ENCODE data around the gene DCPS. TPM values are rescaled to one million over a fixed set of nuclear protein-coding genes. Genes with fewer than 3 reads are reported as not detected.
"Not testable (repeated sequence)": the region's sequence is repeated elsewhere in the genome, so short reads cannot be mapped to it uniquely, and the experiment has no call there.

Gene DCPS
- total RNA-seq, 1 donor from 2014 or later, result 7.2 TPM

- H3K9me3 Mint-ChIP-seq (ENCODE audit: unreplicated experiment); H3K27me3 Mint-ChIP-seq (ENCODE audit: unreplicated experiment); H3K36me3 Mint-ChIP-seq (ENCODE audit: unreplicated experiment); DNase-seq; H3K4me3 Mint-ChIP-seq (ENCODE audit: unreplicated experiment): not testable (repeated sequence)
- peaks cover 13% of the 10 kb centered on the region for H3K4me1 Mint-ChIP-seq (ENCODE audit: low read depth, unreplicated experiment)
- peak overlapping the region; percentile 48 for H3K27ac Mint-ChIP-seq (ENCODE audit: unreplicated experiment)
- TF ChIP-seq CTCF (IDR thresholded peaks at IDR 0.05; ENCODE audit: partially characterized antibody, unreplicated experiment), result peak; percentile 21
These were observed 63.2 kb downstream of the DCPS start for GRCh38 chr11:126366823-126367654.

GRCh38 chr11:126367806-126368205, 63.9 kb downstream of the DCPS start:
- H3K4me3 Mint-ChIP-seq (ENCODE audit: unreplicated experiment); H3K27me3 Mint-ChIP-seq (ENCODE audit: unreplicated experiment); DNase-seq; H3K4me1 Mint-ChIP-seq (ENCODE audit: low read depth, unreplicated experiment); H3K36me3 Mint-ChIP-seq (ENCODE audit: unreplicated experiment); H3K9me3 Mint-ChIP-seq (ENCODE audit: unreplicated experiment): not testable (repeated sequence)
- peak overlapping the region; percentile 48 for H3K27ac Mint-ChIP-seq (ENCODE audit: unreplicated experiment)

- H3K36me3 Mint-ChIP-seq (ENCODE audit: unreplicated experiment); DNase-seq; H3K4me3 Mint-ChIP-seq (ENCODE audit: unreplicated experiment); H3K27me3 Mint-ChIP-seq (ENCODE audit: unreplicated experiment); H3K4me1 Mint-ChIP-seq (ENCODE audit: low read depth, unreplicated experiment); H3K9me3 Mint-ChIP-seq (ENCODE audit: unreplicated experiment); H3K27ac Mint-ChIP-seq (ENCODE audit: unreplicated experiment): not testable (repeated sequence)
These were observed 64.7 kb downstream of the DCPS start for GRCh38 chr11:126368336-126369119.

- TF ChIP-seq CTCF (IDR thresholded peaks at IDR 0.05; ENCODE audit: partially characterized antibody, unreplicated experiment), result no peak
- DNase-seq, result no peak
- H3K9me3 Mint-ChIP-seq (ENCODE audit: unreplicated experiment), result peaks cover 2% of the 10 kb centered on the region
These were observed 66.2 kb downstream of the DCPS start for GRCh38 chr11:126370016-126370415.

GRCh38 chr11:126371595-126371994, 67.7 kb downstream of the DCPS start:
- Mint-ChIP-seq H3K27ac (ENCODE audit: unreplicated experiment) (no peak overlapping the region), H3K27me3 (ENCODE audit: unreplicated experiment) (no peaks in the 10 kb centered on the region)

More at GRCh38 chr11:126370016-126370415, 66.2 kb downstream of the DCPS start:
- Mint-ChIP-seq H3K27ac (ENCODE audit: unreplicated experiment) (no peak overlapping the region), H3K4me1 (ENCODE audit: low read depth, unreplicated experiment) (peaks cover 8% of the 10 kb centered on the region), H3K27me3 (ENCODE audit: unreplicated experiment) (peaks cover 1% of the 10 kb centered on the region), H3K36me3 (ENCODE audit: unreplicated experiment) (no peaks in the 10 kb centered on the region), H3K4me3 (ENCODE audit: unreplicated experiment) (no peak overlapping the region)

GRCh38 chr11:126373389-126374066, 69.7 kb downstream of the DCPS start:
- not testable (repeated sequence) for H3K27ac Mint-ChIP-seq (ENCODE audit: unreplicated experiment); H3K4me1 Mint-ChIP-seq (ENCODE audit: low read depth, unreplicated experiment); H3K9me3 Mint-ChIP-seq (ENCODE audit: unreplicated experiment); H3K36me3 Mint-ChIP-seq (ENCODE audit: unreplicated experiment); DNase-seq; H3K4me3 Mint-ChIP-seq (ENCODE audit: unreplicated experiment); H3K27me3 Mint-ChIP-seq (ENCODE audit: unreplicated experiment)

More at GRCh38 chr11:126371595-126371994, 67.7 kb downstream of the DCPS start:
- no peak for TF ChIP-seq CTCF (IDR thresholded peaks at IDR 0.05; ENCODE audit: partially characterized antibody, unreplicated experiment)
- Mint-ChIP-seq H3K9me3 (ENCODE audit: unreplicated experiment) (peaks cover 2% of the 10 kb centered on the region), H3K36me3 (ENCODE audit: unreplicated experiment) (no peaks in the 10 kb centered on the region), H3K4me1 (ENCODE audit: low read depth, unreplicated experiment) (peaks cover 5% of the 10 kb centered on the region), H3K4me3 (ENCODE audit: unreplicated experiment) (no peak overlapping the region)
- no peak for DNase-seq

- H3K4me3 Mint-ChIP-seq (ENCODE audit: unreplicated experiment); H3K4me1 Mint-ChIP-seq (ENCODE audit: low read depth, unreplicated experiment); H3K27ac Mint-ChIP-seq (ENCODE audit: unreplicated experiment); DNase-seq; H3K27me3 Mint-ChIP-seq (ENCODE audit: unreplicated experiment); H3K9me3 Mint-ChIP-seq (ENCODE audit: unreplicated experiment); H3K36me3 Mint-ChIP-seq (ENCODE audit: unreplicated experiment): not testable (repeated sequence)
These were observed 70.9 kb downstream of the DCPS start for GRCh38 chr11:126374562-126375300.

Measured in glutamatergic neuron (in vitro differentiated cells).